ENCODE results near the gene GPR171.

GPR171 gene

DNA sequence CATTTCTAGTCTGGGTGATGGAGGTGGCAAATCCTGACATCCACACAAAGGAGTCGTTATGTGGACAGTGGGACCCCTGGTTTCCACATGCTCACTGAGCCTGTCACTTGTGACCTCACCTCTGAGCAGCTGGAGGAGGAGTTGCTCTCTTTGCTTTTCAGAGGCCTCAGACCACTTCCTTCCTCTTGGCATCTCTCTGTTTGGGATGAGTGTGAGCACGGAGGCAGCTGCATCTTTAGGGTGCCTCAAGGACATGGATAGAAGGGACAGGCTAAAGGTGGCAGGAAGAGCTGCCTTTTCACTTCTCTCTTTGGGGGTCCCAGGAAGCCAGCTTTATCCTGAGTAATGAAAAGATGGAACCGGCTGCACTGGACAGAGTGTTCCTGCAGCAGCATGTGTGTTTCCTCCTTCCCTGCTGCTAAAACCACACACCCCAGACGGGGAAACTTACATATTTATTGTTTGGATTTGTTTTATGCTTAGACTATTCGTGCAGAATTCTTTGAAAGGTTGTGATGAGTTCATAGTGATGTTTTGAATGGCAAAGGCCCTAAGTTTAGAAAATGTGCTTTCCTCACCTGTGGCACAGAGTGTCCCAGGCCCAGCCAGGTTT, 31.8 kb downstream of the GPR171 start:
- DNase-seq: no peak

- peak; percentile 37 for DNase-seq
These were observed 32.9 kb downstream of the GPR171 start for GRCh38 chr3:151169948-151170679.

DNA sequence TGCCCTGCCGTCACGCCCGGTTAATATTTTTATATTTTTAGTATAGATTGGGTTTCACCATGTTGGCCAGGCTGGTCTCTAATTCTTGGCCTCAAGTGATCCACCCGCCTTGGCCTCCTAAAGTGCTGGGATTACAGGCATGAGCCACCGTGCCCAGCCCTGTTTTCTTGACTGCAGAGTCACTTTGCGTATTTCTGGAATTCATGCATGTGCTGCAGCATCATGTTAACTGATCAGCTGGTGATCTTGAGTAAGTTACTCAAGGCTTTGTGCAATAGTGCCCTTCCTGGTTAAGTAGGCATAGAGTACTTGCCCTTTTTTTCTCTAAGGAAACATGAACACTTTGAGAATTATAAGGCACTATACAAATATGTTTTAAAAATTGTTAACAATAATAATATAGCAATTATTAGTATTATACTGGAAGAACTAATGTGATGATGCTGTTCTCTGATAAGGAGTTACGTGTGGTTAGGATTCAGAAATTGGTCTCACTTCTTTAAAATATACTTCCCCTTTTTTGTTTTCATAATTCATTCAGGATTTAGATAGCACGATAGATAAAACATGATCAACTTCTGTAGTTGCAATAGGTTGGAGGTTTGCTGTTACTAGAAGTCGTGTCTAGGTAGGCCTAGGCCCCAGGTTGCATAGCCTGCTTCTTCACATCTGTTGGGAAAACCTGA, 33.6 kb downstream of the GPR171 start:
- no peak for DNase-seq

GRCh38 chr3:151168269-151169094, 34.5 kb downstream of the GPR171 start:
- DNase-seq: peak; percentile 75

GRCh38 chr3:151166161-151166560, 36.9 kb downstream of the GPR171 start:
- DNase-seq: peak; percentile 1

GRCh38 chr3:151165226-151165625, 37.8 kb downstream of the GPR171 start:
- DNase-seq: no peak

GRCh38 chr3:151159806-151160205, 43.2 kb downstream of the GPR171 start:
- no peak for DNase-seq

GRCh38 chr3:151156618-151157216, 46.3 kb downstream of the GPR171 start:
- DNase-seq: peak; percentile 82

GRCh38 chr3:151155409-151156128, 47.4 kb downstream of the GPR171 start:
- DNase-seq: no peak

- no peak for DNase-seq
These were observed 48.5 kb downstream of the GPR171 start for GRCh38 chr3:151154566-151154965.

DNA sequence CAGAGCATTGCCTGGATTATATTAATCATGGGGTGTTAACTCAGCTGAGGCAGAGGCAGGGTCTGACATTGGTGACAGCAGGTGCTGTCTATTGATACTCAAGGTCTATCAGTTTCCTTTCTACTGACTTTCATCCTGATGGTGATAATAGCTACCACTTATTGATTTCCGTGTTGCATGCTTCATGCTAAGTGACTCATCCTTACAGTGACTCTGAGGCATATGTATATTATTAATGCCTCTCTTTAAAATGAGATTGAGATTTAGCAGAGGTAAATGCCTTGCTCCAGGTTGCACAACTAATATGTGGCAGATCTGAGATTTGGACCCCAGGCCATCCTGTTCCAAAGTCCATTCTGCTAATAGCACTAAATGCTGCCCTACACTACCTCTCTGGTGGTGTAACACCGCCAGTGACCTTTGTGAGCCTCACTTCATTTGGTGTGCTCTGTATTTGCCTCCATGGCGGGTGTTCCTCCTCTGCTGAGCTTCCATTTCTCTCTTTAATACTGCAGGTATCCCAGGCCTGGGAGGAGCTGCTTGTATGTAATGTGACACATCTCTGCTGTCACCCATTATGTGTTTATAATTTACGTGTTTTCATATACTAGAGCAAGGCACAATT, 50.4 kb downstream of the GPR171 start:
- DNase-seq: no peak
